HG03025 (cell line): Measurements from ENCODE around the gene CDKN3.
"Not testable (repeated sequence)": the region's sequence is repeated elsewhere in the genome, so short reads cannot be mapped to it uniquely, and the experiment has no call there.

Source experiments
- ATAC-seq: cut with Tn5 transposase; IDR thresholded peaks from one replicate; pipeline ENCODE4 v1.9.1; 2021; ENCODE audit warnings: mild to moderate bottlenecking, moderate library complexity; ENCODE audit not compliant: unreplicated experiment, low FRiP score

Gene CDKN3

GRCh38 chr14:54451961-54452360, 55.2 kb downstream of the CDKN3 start:
- ATAC-seq, result no peak

- no peak for ATAC-seq
These were observed 56.4 kb downstream of the CDKN3 start for GRCh38 chr14:54453252-54453651.

GRCh38 chr14:54453990-54454389, 57.2 kb downstream of the CDKN3 start:
- ATAC-seq, result not testable (repeated sequence)

GRCh38 chr14:54455363-54455762, 58.6 kb downstream of the CDKN3 start:
- ATAC-seq, result no peak

GRCh38 chr14:54456820-54457608, 60.2 kb downstream of the CDKN3 start:
- ATAC-seq, result not testable (repeated sequence)

- no peak for ATAC-seq
These were observed 60.8 kb downstream of the CDKN3 start for GRCh38 chr14:54457609-54457996.

- ATAC-seq, result not testable (repeated sequence)
These were observed 61.7 kb downstream of the CDKN3 start for GRCh38 chr14:54458536-54458935.

GRCh38 chr14:54459106-54459505, 62.3 kb downstream of the CDKN3 start:
- no peak for ATAC-seq

GRCh38 chr14:54462048-54462447, 65.2 kb downstream of the CDKN3 start:
- ATAC-seq, result no peak

GRCh38 chr14:54465654-54466053, 68.8 kb downstream of the CDKN3 start:
- ATAC-seq, result no peak

- no peak for ATAC-seq
These were observed 70.5 kb downstream of the CDKN3 start for GRCh38 chr14:54467280-54467679.
